ENCODE data around the gene AMN1.

Gene AMN1

DNA sequence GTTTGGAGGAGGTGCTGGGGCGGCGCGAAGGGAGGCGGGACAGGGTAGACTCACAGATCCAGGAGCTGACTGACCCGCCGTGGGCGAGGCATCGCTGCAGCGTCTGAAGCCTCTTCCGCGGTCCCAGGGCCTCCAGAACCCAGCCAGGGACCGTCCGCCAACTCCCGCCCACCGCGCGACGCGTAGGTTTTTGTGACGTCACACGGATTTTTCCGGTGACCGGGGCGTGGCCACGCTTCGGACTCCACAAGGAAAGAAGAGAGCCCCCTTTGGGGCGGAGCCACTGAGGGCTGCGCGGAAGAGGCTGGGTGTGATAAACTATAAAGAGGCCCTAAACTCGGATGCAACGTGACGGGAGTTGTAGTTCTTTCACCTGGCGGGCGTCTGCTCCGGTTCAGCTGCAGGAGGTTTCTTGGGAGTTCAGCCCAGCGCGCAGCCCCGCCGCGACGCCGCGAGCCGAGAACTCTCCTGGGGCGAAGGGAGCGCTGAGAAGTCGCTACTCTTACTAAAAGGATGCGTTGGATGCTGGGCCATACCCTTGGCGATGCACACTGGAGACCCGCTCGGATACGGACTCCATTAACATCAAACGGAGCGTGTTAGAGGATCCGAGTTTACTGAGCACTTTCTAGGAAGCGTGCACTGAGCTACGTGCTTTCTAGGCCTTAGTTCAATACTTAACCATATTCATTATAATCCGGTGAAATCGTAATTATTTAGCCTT lies at the start of gene AMN1:
Gene AMN1 (minus strand): TSS at position 105 of the 724 bp plus-strand sequence. CDS start 13 bp downstream, at position 92.
- TF ChIP-seq CTCF (IDR thresholded peaks at IDR 0.05; ENCODE audit: low read length): no peak
- no peak for TF ChIP-seq EZH2 (IDR thresholded peaks at IDR 0.05; ENCODE audit: borderline replicate concordance, low read length)
- H3K4me2 ChIP-seq (ENCODE audit: low read length): peak within 1 kb of the TSS; percentile 92
- no peak within 1 kb of the TSS for H2AFZ ChIP-seq (ENCODE audit: low read length)
- H3K4me3 ChIP-seq (ENCODE audit: low read depth, low read length, poor library complexity, severe bottlenecking): peak within 1 kb of the TSS; percentile 84
- H3K27ac ChIP-seq (ENCODE audit: low read depth, low read length, poor library complexity, severe bottlenecking): peak within 1 kb of the TSS; percentile 92
- no peaks in the 10 kb centered on the region for H3K79me2 ChIP-seq (ENCODE audit: insufficient read depth, low read length)
- no peaks in the 10 kb centered on the region for H3F3A ChIP-seq (ENCODE audit: insufficient read depth, low read length)
- H3K4me1 ChIP-seq (ENCODE audit: insufficient read depth, low read length, severe bottlenecking): peaks cover 55% of the 10 kb centered on the region
- H3K36me3 ChIP-seq (ENCODE audit: insufficient read depth, low read length): no peaks in the 10 kb centered on the region
- peak within 1 kb of the TSS; percentile 95 for H3K9ac ChIP-seq (ENCODE audit: low read length)
- H3K9me3 ChIP-seq (ENCODE audit: low read length): no peaks in the 10 kb centered on the region
- no peaks in the 10 kb centered on the region for H3K9me2 ChIP-seq (ENCODE audit: low read depth, low read length)
- H4K20me1 ChIP-seq (ENCODE audit: insufficient read depth, low read length): no peaks in the 10 kb centered on the region
- H3K27me3 ChIP-seq (ENCODE audit: insufficient read depth, low read length): no peaks in the 10 kb centered on the region

DNA sequence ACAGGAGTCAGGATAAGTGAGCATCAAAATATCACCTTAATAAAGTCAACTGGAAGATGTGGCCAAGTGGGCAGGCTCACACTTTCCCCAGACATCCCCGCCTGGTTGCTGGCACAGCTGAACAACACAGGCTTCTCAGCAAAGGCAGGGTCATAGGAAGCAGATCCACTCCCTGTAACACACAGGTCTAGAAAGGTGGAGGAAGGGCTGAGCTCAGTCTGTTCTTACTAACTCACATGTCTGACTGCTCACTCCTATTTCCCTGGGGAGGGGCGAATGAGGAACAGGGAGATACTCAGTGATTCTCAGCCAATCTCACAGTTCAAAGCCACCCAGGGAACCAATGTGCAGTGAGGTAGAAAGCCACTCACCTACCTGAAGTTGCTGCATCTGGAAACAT lies 45.0 kb upstream of the AMN1 start:
- H3K27me3 ChIP-seq (ENCODE audit: insufficient read depth, low read length): no peaks in the 10 kb centered on the region
- TF ChIP-seq CTCF (IDR thresholded peaks at IDR 0.05; ENCODE audit: low read length) (no peak), EZH2 (IDR thresholded peaks at IDR 0.05; ENCODE audit: borderline replicate concordance, low read length) (no peak)
- no peaks in the 10 kb centered on the region for H3K79me2 ChIP-seq (ENCODE audit: insufficient read depth, low read length)
- peak overlapping the region; percentile 22 for H3K27ac ChIP-seq (ENCODE audit: low read depth, low read length, poor library complexity, severe bottlenecking)
- H3K9me3 ChIP-seq (ENCODE audit: low read length): no peaks in the 10 kb centered on the region
- no peak overlapping the region; the same call in 1 of the 2 replicates for H3K4me2 ChIP-seq (ENCODE audit: low read length)
- no peaks in the 10 kb centered on the region for H3K9me2 ChIP-seq (ENCODE audit: low read depth, low read length)
- H3K4me1 ChIP-seq (ENCODE audit: insufficient read depth, low read length, severe bottlenecking): peaks cover 17% of the 10 kb centered on the region
- H2AFZ ChIP-seq (ENCODE audit: low read length): no peak overlapping the region
- H3F3A ChIP-seq (ENCODE audit: insufficient read depth, low read length): no peaks in the 10 kb centered on the region
- H4K20me1 ChIP-seq (ENCODE audit: insufficient read depth, low read length): no peaks in the 10 kb centered on the region
- H3K36me3 ChIP-seq (ENCODE audit: insufficient read depth, low read length): no peaks in the 10 kb centered on the region
- H3K9ac ChIP-seq (ENCODE audit: low read length): no peak overlapping the region
- H3K4me3 ChIP-seq (ENCODE audit: low read depth, low read length, poor library complexity, severe bottlenecking): no peak overlapping the region

DNA sequence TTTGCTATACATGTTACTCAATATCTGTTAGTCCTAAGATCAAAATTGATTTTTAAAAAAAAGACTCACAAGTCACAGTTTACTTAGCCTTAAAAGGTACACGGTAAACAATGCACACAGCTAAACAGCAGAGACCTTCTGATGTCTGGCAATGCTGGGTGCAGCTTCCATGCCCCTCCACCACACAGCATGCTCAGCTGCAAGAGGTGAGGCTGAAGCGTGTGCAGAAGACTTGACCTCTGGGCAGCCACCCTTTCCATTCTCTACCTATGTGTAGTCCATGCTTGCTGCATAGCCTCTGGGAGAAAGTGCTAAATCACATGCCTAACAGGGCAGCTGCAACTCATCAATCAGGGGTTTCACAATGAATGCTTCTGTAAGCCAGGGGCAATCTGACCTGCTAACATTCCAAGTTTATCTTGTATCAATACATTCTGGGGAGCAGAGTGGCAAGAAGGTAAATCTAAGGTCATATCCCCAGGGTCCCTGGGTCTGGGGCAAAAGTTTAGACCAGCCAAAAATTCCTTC lies 44.5 kb upstream of the AMN1 start:
- no peak overlapping the region for H3K9ac ChIP-seq (ENCODE audit: low read length)
- no peaks in the 10 kb centered on the region for H3K27me3 ChIP-seq (ENCODE audit: insufficient read depth, low read length)
- peaks cover 13% of the 10 kb centered on the region for H3K4me1 ChIP-seq (ENCODE audit: insufficient read depth, low read length, severe bottlenecking)
- no peak overlapping the region for H3K4me2 ChIP-seq (ENCODE audit: low read length)
- H3K36me3 ChIP-seq (ENCODE audit: insufficient read depth, low read length): no peaks in the 10 kb centered on the region
- TF ChIP-seq CTCF (IDR thresholded peaks at IDR 0.05; ENCODE audit: low read length) (no peak), EZH2 (IDR thresholded peaks at IDR 0.05; ENCODE audit: borderline replicate concordance, low read length) (no peak)
- H2AFZ ChIP-seq (ENCODE audit: low read length): no peak overlapping the region
- no peaks in the 10 kb centered on the region for H3F3A ChIP-seq (ENCODE audit: insufficient read depth, low read length)
- no peaks in the 10 kb centered on the region for H3K79me2 ChIP-seq (ENCODE audit: insufficient read depth, low read length)
- H3K9me2 ChIP-seq (ENCODE audit: low read depth, low read length): no peaks in the 10 kb centered on the region
- peak overlapping the region; percentile 22 for H3K27ac ChIP-seq (ENCODE audit: low read depth, low read length, poor library complexity, severe bottlenecking)
- no peaks in the 10 kb centered on the region for H4K20me1 ChIP-seq (ENCODE audit: insufficient read depth, low read length)
- no peaks in the 10 kb centered on the region for H3K9me3 ChIP-seq (ENCODE audit: low read length)
- no peak overlapping the region for H3K4me3 ChIP-seq (ENCODE audit: low read depth, low read length, poor library complexity, severe bottlenecking)

Measured in OCI-LY1 (cell line).